GM23248 (cell line): ENCODE results near the gene PIGQ.

ENCODE experiments used
- EZH2 ChIP-seq: fragments of 200-600 bp; sonication (generic); IDR thresholded peaks from 2 replicates; pipeline ENCODE4 v1.6.1; 2018; ENCODE audit warnings: antibody characterized with exemption, mild to moderate bottlenecking; ENCODE audit not compliant: insufficient read depth, poor library complexity, severe bottlenecking
- EZH2phosphoT487 ChIP-seq: fragments of 200-600 bp; sonication (generic); IDR thresholded peaks from 2 replicates; pipeline ENCODE4 v1.6.1; 2018; ENCODE audit warnings: antibody characterized with exemption, moderate library complexity, mild to moderate bottlenecking, low read depth; ENCODE audit not compliant: insufficient read depth

GRCh38 chr16:633336-634050, 63.7 kb downstream of the PIGQ start:
- no peak for TF ChIP-seq EZH2phosphoT487
- no peak for TF ChIP-seq EZH2
